DMS 273 (cell line): ENCODE results near the gene BIRC5.
"Not testable (repeated sequence)": the region's sequence is repeated elsewhere in the genome, so short reads cannot be mapped to it uniquely, and the experiment has no call there.

Source experiments
- DNase-seq: peaks from one replicate; lab custom pipeline; 2025; ENCODE audit not compliant: unreplicated experiment; lab: John Stamatoyannopoulos, UW

BIRC5 gene

GRCh38 chr17:78238823-78239488 is 24.9 kb downstream of the BIRC5 start:
- DNase-seq: no peak

GRCh38 chr17:78239489-78239931 is 25.5 kb downstream of the BIRC5 start:
- no peak for DNase-seq

GRCh38 chr17:78240012-78240655 is 26.1 kb downstream of the BIRC5 start:
- DNase-seq: no peak

GRCh38 chr17:78240839-78241238 is 26.8 kb downstream of the BIRC5 start:
- no peak for DNase-seq

- peak; percentile 51 for DNase-seq
Observed at GRCh38 chr17:78241277-78242023, 27.4 kb downstream of the BIRC5 start.

- no peak for DNase-seq
Observed at GRCh38 chr17:78242024-78242742, 28.1 kb downstream of the BIRC5 start.

- DNase-seq: no peak
Observed at GRCh38 chr17:78247304-78247703, 33.3 kb downstream of the BIRC5 start.

GRCh38 chr17:78248051-78248914 is 34.2 kb downstream of the BIRC5 start:
- DNase-seq: no peak

GRCh38 chr17:78249074-78249817 is 35.2 kb downstream of the BIRC5 start:
- no peak for DNase-seq

GRCh38 chr17:78249818-78250806 is 36.1 kb downstream of the BIRC5 start:
- DNase-seq: no peak

GRCh38 chr17:78250891-78251772 is 37.1 kb downstream of the BIRC5 start:
- peak; percentile 95 for DNase-seq

- no peak for DNase-seq
Observed at GRCh38 chr17:78251773-78252103, 37.7 kb downstream of the BIRC5 start.

- no peak for DNase-seq
Observed at GRCh38 chr17:78252111-78252634, 38.1 kb downstream of the BIRC5 start.

GRCh38 chr17:78252701-78253635 is 38.9 kb downstream of the BIRC5 start:
- DNase-seq: no peak

GRCh38 chr17:78253636-78253945 is 39.5 kb downstream of the BIRC5 start:
- not testable (repeated sequence) for DNase-seq

GRCh38 chr17:78253946-78254672 is 40.1 kb downstream of the BIRC5 start:
- DNase-seq: peak; percentile 96
